ENCODE measurements around the gene EGFR. TPM values are rescaled to one million over a fixed set of nuclear protein-coding genes. Genes with fewer than 3 reads are reported as not detected.
A peak's percentile ranks its signal among the peaks of the same experiment; 100 is the strongest.

Gene EGFR
- 10 to 100 TPM; 66.8 to 85.6 TPM for total RNA-seq
- long read RNA-seq, full-length matches to known transcripts: 1 of 36 reads
- long read RNA-seq, partial matches to known transcripts: 2 of 36 reads
- long read RNA-seq, other reads (novel, unspliced or antisense): 33 of 36 reads

- ATAC-seq (peak; percentile 81), DNase-seq (peak; percentile 81 to 87)
- intact Hi-C loops (cut with DNase I, micrococcal nuclease): no loop called here
Measured at GRCh38 chr7:55018361-55019190, at the start of gene EGFR. Gene EGFR (plus strand): TSS chr7:55019017. CDS start chr7:55019278, 261 bp downstream.

DNA sequence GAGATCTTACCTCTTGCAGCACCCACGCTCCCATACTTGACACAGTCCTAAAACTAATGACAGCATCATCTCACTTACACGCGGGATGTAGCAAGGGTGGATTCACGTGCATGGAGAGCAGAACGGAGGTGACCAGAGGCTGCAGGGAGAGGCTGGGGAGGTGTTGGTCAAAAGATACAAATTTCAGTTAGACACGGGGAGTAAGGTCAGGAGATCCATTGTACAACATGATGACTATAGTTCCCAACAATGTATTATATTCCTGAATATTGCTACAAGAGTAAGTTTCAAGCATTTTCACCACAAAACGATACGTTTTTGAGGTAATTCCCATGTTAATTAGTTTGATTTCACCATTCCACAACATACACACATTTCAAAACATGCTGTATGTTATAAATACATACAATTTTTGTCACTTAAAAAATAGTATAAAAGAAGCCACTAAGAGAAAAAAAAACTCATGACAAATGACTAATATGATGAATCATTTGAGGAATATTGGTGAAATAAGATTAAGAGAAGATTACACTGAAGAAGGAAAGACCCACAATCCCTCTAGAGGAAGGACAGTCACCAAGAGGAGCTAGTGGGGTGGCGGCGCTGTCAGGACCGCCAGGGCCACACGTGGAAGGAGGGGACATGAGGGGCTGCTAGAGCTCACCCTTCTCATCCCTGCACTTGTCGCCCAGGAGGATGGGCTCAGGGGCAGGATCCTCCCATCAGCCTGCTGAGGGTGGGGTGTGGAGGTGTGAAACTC is 49.4 kb upstream of the EGFR start:
- ATAC-seq (no peak), DNase-seq (no peak)
- intact Hi-C loops (cut with DNase I, micrococcal nuclease): no loop called here

DNA sequence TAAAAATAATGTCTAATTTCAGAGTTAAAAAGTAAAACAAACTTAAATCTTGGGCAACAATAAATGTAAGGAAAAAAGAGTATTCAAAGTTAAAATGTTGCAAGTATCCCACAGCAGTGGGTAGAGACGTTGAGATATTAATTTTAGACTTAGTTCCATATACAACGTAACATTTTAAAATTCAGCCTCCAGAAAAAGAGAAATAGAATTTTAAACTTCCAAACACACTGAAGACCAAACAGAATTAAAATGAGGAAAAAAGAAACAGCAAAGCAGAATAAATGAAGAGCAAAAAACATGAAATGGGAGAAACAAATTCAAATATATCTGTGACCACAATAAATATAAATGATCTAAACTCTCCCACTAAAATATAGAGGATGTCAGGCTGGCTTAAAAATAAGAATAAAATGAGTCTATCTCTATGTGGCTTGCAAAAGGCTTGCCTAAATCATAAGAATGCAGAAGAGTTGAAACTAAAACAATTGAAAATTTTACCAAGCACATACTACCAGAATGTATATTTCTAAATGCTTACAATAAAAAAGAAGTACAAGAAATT is 46.0 kb upstream of the EGFR start:
- DNase-seq (no peak), ATAC-seq (no peak)
- intact Hi-C loops (cut with DNase I, micrococcal nuclease): no loop called here

- no peak for ATAC-seq
- intact Hi-C loops (cut with DNase I, micrococcal nuclease): no loop called here
- DNase-seq: no peak
Measured at GRCh38 chr7:54978364-54979116, 40.3 kb upstream of the EGFR start.

- intact Hi-C loops (cut with DNase I, micrococcal nuclease): no loop called here
- DNase-seq (no peak), ATAC-seq (no peak)
Measured at GRCh38 chr7:54980521-54980920, 38.3 kb upstream of the EGFR start.

- no peak for ATAC-seq
- DNase-seq: no peak
- intact Hi-C loops (cut with DNase I, micrococcal nuclease): no loop called here
Measured at GRCh38 chr7:54981913-54982312, 36.9 kb upstream of the EGFR start.

- no peak for DNase-seq
- ATAC-seq: peak; percentile 28
- intact Hi-C loops (cut with DNase I, micrococcal nuclease): no loop called here
Measured at GRCh38 chr7:54985426-54986330, 33.1 kb upstream of the EGFR start.

- no peak for ATAC-seq
- intact Hi-C loops (cut with DNase I, micrococcal nuclease): no loop called here
Measured at GRCh38 chr7:54986716-54987115, 32.1 kb upstream of the EGFR start.

DNA sequence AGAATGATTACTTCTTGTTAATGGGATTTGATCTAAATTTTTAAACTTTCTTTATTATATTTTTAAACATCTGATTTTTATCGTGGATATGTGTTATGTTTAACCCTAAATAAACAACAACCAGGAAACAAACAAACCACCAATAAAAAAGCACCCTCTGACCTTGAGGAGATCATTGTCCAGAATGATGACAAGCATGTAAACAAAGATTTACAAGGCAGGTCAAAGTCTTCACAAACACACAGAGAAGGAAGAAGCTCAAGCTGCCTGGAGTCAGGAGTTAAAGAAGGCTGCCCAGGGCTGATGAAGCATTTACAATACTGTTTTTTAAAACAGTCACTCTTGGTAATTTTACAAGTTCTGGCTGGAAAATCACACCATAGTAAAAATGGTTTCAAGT is 31.0 kb upstream of the EGFR start:
- DNase-seq: no peak
- intact Hi-C loops (cut with DNase I, micrococcal nuclease): no loop called here
- peak; percentile 98 for ATAC-seq

More at GRCh38 chr7:54986716-54987115, 32.1 kb upstream of the EGFR start:
- DNase-seq: no peak

DNA sequence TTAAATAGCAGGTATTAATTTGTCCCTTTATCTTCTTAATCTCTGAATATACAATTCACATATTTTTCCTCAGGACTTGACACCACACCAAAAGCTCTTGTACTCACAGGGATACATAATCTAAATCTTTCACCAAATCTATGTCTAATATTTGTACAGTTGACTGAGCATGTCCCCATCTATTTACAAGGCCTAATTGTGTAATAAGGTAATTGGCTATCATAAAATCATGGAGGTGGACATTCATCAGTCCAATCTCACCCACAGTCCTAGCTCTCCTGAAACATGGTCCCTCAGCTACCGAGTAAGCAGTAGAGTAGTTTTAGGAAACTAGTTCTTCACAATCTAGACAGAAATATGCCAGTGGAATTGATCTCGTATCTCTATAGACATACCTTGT is 30.3 kb upstream of the EGFR start:
- ATAC-seq (no peak), DNase-seq (no peak)
- intact Hi-C loops (cut with DNase I, micrococcal nuclease): no loop called here

DNA sequence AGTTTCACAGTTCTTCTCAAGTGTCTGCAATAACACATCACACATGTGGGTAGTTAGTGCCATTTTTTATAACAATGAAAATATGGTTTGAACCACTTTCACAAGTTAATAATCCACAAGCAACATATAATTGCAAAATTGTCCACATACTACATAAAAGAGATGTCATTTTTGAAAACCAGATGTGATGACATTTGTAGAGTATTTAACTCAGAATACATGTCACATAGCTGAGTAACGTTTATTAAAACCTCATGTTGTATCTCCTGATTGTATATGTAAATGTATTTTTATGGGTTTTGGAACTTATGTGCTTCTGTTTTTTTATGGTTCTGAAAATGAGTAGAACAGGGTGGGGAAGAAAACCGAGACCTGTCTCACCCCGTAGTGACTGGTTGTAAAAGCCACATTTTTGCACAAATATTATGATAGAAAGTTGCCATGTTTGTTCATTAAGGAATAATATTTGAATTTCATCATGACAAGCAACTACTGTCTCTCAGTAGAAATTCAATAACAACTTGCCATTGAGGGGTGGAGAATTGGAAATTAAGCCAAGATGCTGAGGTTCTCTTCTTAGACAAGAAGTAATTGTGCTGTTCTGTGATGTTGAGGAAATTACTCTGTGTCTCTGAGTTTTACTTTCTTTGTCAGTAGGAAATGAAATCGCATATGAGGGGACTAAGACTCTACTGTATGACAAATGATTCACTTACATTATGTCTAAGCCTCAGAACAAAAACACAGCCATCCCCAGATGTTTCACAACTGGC is 29.2 kb upstream of the EGFR start:
- ATAC-seq: no peak
- no peak for DNase-seq
- intact Hi-C loops (cut with DNase I, micrococcal nuclease): no loop called here

DNA sequence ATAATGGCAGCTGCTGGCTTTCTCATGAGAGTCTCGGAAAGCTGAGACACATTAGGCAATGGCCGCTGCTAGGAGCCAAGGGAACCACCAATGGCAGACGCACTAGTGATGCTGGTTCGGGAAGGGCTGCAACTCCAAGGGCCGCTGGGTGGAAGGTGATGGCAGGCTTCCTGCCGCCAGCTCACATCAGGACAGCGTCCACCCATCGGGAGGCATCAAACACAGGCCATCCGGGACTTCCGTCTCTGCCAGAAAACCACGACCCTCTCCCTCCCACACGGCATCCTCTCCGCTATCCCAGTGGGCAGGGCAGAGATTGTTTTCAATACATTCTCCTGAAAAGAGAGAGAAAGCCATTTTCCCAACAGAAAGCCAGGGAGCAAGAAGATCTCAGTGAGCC is 27.5 kb upstream of the EGFR start:
- DNase-seq: no peak
- ATAC-seq: no peak
- intact Hi-C loops (cut with DNase I, micrococcal nuclease): no loop called here

GRCh38 chr7:54992871-54993475 is 25.8 kb upstream of the EGFR start:
- DNase-seq (no peak), ATAC-seq (no peak)
- intact Hi-C loops (cut with DNase I, micrococcal nuclease): no loop called here

DNA sequence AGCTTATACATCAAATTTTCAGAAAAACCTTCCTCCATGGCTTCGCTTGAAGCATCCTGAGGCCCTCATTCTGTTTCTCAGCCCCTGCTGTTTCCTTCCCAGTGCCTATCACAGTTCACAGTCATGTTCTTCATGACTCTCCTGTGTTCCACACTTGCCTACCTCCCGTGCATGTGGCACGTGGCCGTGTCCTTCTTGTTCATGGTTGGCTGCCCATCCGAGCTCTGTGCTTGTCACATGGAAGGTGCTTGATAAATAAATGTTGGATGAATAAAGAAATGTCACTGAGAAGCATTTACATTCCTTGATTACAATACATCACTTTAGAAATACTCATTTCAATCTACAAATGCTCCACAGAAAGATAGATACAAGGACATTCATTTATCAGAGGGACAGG is 23.7 kb upstream of the EGFR start:
- intact Hi-C loops (cut with DNase I, micrococcal nuclease): no loop called here
- ATAC-seq: no peak
- DNase-seq: no peak

- intact Hi-C loops (cut with DNase I, micrococcal nuclease): no loop called here
- DNase-seq (peak in 1 of 2 donors; percentile 38), ATAC-seq (peak; percentile 98)
Measured at GRCh38 chr7:54995610-54996363, 23.0 kb upstream of the EGFR start.

DNA sequence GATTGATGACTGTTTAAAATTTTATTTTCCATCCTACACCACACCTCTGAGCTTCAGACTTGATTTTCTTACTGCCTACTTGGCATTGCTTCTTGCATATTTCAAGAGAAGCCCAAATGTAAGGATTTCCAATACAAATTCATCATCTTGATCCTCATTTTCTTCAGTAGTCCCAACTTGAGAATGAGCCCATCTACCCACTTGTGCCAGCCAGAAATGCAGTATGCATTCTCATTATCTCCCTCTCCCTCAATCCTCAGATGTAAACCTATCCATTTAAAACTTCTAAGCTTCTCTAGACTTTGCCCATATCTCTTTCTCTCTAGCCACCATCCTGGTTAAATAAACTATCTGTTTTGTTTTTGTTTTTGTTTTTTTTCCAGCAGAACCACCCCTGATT is 22.4 kb upstream of the EGFR start:
- intact Hi-C loops (cut with DNase I, micrococcal nuclease): no loop called here
- DNase-seq: no peak
- no peak for ATAC-seq
